Neural cell (in vitro differentiated cells): ENCODE results near the gene OR51D1. TPM values are rescaled to one million over a fixed set of nuclear protein-coding genes. Genes with fewer than 3 reads are reported as not detected.

Source experiments
- H2AFZ ChIP-seq: fragments of 200-600, 300-800 bp; sonication (generic), shearing (Covaris generic); 2 replicates; pipeline ENCODE4 v1.6.0; 2014; ENCODE audit warnings: low read depth, mild to moderate bottlenecking, antibody characterized with exemption, low read length, moderate library complexity
- H3F3A ChIP-seq: fragments of 200-600 bp; shearing (Covaris generic); 2 replicates; pipeline ENCODE4 v1.6.1; 2016; ENCODE audit warnings: mild to moderate bottlenecking, moderate library complexity, mixed read lengths, antibody characterized with exemption, low read length; ENCODE audit not compliant: insufficient read depth, poor library complexity, severe bottlenecking
- H3K27ac ChIP-seq: fragments of 200-600, 300-800 bp; sonication (generic), shearing (Covaris generic); 2 replicates; pipeline ENCODE4 v1.5.1; 2014; ENCODE audit warnings: mild to moderate bottlenecking, low read length, moderate library complexity
- H3K27me3 ChIP-seq: fragments of 300-800, 200-600 bp; sonication (generic), shearing (Covaris generic); 2 replicates; pipeline ENCODE4 v1.6.0; 2014; ENCODE audit warnings: mild to moderate bottlenecking, low read depth, low read length, moderate library complexity; ENCODE audit not compliant: insufficient read depth
- H3K36me3 ChIP-seq: fragments of 300-800, 200-600 bp; sonication (generic), shearing (Covaris generic); 2 replicates; pipeline ENCODE4 v1.5.1; 2014; ENCODE audit warnings: mild to moderate bottlenecking, antibody characterized with exemption, low read length, moderate library complexity; ENCODE audit not compliant: insufficient read depth
- H3K4me2 ChIP-seq: fragments of 300-800, 200-600 bp; sonication (generic), shearing (Covaris generic); 2 replicates; pipeline ENCODE4 v1.6.0; 2014; ENCODE audit warnings: mild to moderate bottlenecking, low read length
- H3K4me3 ChIP-seq: fragments of 300-800, 200-600 bp; sonication (generic), shearing (Covaris generic); 2 replicates; pipeline ENCODE4 v1.5.1; 2014; ENCODE audit warnings: mild to moderate bottlenecking, low read length, moderate library complexity
- H3K79me2 ChIP-seq: fragments of 200-600 bp; shearing (Covaris generic); replicated peaks from 2 replicates; pipeline ENCODE4 v1.6.0; 2014; ENCODE audit warnings: mild to moderate bottlenecking, low read length, moderate library complexity; ENCODE audit not compliant: insufficient read depth
- H3K9ac ChIP-seq: fragments of 300-800, 200-600 bp; sonication (generic), shearing (Covaris generic); 2 replicates; pipeline ENCODE4 v1.6.1; 2016; ENCODE audit warnings: mild to moderate bottlenecking, low read length, mixed read lengths
- H3K9me2 ChIP-seq: fragments of 200-600 bp; shearing (Covaris generic); 2 replicates; pipeline ENCODE4 v1.6.1; 2016; ENCODE audit warnings: mild to moderate bottlenecking, low read length, mixed read lengths; ENCODE audit not compliant: insufficient read depth
- H3K9me3 ChIP-seq: fragments of 200-600, 300-800 bp; sonication (generic), shearing (Covaris generic); 2 replicates; pipeline ENCODE4 v1.6.1; 2016; ENCODE audit warnings: mild to moderate bottlenecking, mixed run types, low read length, moderate library complexity, mixed read lengths
- H4K20me1 ChIP-seq: fragments of 200-600 bp; shearing (Covaris generic); 2 replicates; pipeline ENCODE4 v1.6.1; 2016; ENCODE audit warnings: mild to moderate bottlenecking, mixed run types; ENCODE audit not compliant: insufficient read depth
- EP300 ChIP-seq: fragments of 450-650 bp; conservative IDR thresholded peaks from 2 replicates; pipeline ENCODE4 v1.6.1; 2014; ENCODE audit warnings: antibody characterized with exemption, mild to moderate bottlenecking, moderate library complexity; ENCODE audit not compliant: poor library complexity, severe bottlenecking
- EZH2 ChIP-seq: fragments of 200-600, 300-800 bp; shearing (Covaris generic), sonication (generic); IDR thresholded peaks from 2 replicates; pipeline ENCODE4 v1.6.1; 2014; ENCODE audit warnings: antibody characterized with exemption, low read length, borderline replicate concordance, mild to moderate bottlenecking; ENCODE audit not compliant: insufficient read depth, poor library complexity, severe bottlenecking
- MXI1 ChIP-seq: fragments of 450-650 bp; conservative IDR thresholded peaks from 2 replicates; pipeline ENCODE4 v1.6.1; 2014; ENCODE audit warnings: antibody characterized with exemption, mild to moderate bottlenecking; ENCODE audit not compliant: poor library complexity, severe bottlenecking
- POLR2AphosphoS5 ChIP-seq: IDR thresholded peaks from 2 replicates; pipeline ENCODE4 v1.6.1; 2012
- RAD21 ChIP-seq: fragments of 450-650 bp; conservative IDR thresholded peaks from 2 replicates; pipeline ENCODE4 v1.6.1; 2014; ENCODE audit warnings: antibody characterized with exemption, mild to moderate bottlenecking, moderate library complexity
- REST ChIP-seq: IDR thresholded peaks from 2 replicates; pipeline ENCODE4 v1.6.1; 2012; ENCODE audit warnings: borderline replicate concordance
- SMC3 ChIP-seq: fragments of 450-650 bp; conservative IDR thresholded peaks from 2 replicates; pipeline ENCODE4 v1.6.1; 2014; ENCODE audit warnings: antibody characterized with exemption, mild to moderate bottlenecking, moderate library complexity; ENCODE audit not compliant: poor library complexity
- TAF1 ChIP-seq: IDR thresholded peaks from 2 replicates; pipeline ENCODE4 v1.6.1; 2012; ENCODE audit warnings: low read depth
- polyA plus RNA-seq: library from polyadenylated mRNA; depleted of rRNA; stranded (reverse); fragments of >200 nt; gene quantifications from 2 replicates; pipeline ENCODE4 v1.2.3, GENCODE V29; 2014
- TF ChIP-seq, protein P1 (sequence below): fragments of 450-650 bp; IDR thresholded peaks from 2 replicates; pipeline ENCODE4 v1.5.1; 2014; ENCODE audit warnings: antibody characterized with exemption, mild to moderate bottlenecking, moderate library complexity; ENCODE audit not compliant: poor library complexity, severe bottlenecking

Gene OR51D1
- polyA plus RNA-seq, 1 donor from 2014 or later: not detected

DNA sequence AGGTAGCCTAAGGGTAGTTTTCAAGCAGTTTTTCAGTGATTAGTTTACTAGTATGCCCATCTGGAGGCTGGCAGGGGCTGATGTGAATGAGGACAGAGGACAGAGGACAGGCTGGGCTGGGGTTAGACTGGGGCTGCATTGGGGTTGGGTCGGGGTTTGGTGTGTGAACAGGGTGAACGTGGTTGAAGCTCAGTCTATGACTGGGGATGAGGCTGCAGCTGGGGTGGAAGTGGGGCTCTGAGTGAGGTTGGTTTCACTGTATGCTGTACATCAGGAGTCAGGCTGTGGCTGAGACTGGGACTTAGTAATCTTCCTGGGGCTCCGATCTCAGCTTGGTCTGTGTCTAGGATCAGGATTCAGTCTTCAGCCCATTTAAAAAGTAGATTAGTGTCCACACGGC lies 7.0 kb downstream of the OR51D1 start:
- Histone ChIP-seq H3K9me2 (no peaks in the 10 kb centered on the region), H3K9me3 (no peaks in the 10 kb centered on the region), H2AFZ (no peak overlapping the region), H3K27ac (no peak overlapping the region), H3K36me3 (no peaks in the 10 kb centered on the region), H4K20me1 (no peaks in the 10 kb centered on the region), H3K27me3 (no peaks in the 10 kb centered on the region), H3K4me2 (no peak overlapping the region), H3F3A (no peaks in the 10 kb centered on the region), H3K9ac (no peak overlapping the region), H3K4me3 (no peak overlapping the region), H3K79me2 (no peaks in the 10 kb centered on the region)
- no peak for TF ChIP-seq REST
- no peak for TF ChIP-seq POLR2AphosphoS5
- TF ChIP-seq RAD21: no peak
- TF ChIP-seq TAF1: no peak
- TF ChIP-seq SMC3: no peak
- no peak for TF ChIP-seq MXI1
- TF ChIP-seq, protein P1, sequence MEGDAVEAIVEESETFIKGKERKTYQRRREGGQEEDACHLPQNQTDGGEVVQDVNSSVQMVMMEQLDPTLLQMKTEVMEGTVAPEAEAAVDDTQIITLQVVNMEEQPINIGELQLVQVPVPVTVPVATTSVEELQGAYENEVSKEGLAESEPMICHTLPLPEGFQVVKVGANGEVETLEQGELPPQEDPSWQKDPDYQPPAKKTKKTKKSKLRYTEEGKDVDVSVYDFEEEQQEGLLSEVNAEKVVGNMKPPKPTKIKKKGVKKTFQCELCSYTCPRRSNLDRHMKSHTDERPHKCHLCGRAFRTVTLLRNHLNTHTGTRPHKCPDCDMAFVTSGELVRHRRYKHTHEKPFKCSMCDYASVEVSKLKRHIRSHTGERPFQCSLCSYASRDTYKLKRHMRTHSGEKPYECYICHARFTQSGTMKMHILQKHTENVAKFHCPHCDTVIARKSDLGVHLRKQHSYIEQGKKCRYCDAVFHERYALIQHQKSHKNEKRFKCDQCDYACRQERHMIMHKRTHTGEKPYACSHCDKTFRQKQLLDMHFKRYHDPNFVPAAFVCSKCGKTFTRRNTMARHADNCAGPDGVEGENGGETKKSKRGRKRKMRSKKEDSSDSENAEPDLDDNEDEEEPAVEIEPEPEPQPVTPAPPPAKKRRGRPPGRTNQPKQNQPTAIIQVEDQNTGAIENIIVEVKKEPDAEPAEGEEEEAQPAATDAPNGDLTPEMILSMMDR: no peak
- no peak for TF ChIP-seq EZH2
- no peak for TF ChIP-seq EP300

- H3K9me2 ChIP-seq: no peaks in the 10 kb centered on the region
- no peak overlapping the region for H3K4me3 ChIP-seq
- H3K9me3 ChIP-seq: no peaks in the 10 kb centered on the region
- no peaks in the 10 kb centered on the region for H3K79me2 ChIP-seq
- no peak overlapping the region for H3K4me2 ChIP-seq
- H4K20me1 ChIP-seq: no peaks in the 10 kb centered on the region
- no peaks in the 10 kb centered on the region for H3K36me3 ChIP-seq
- no peak overlapping the region for H3K9ac ChIP-seq
- H3K27ac ChIP-seq: no peak overlapping the region
- no peak overlapping the region for H2AFZ ChIP-seq
- no peaks in the 10 kb centered on the region for H3K27me3 ChIP-seq
- TF ChIP-seq EP300 (no peak), SMC3 (no peak), REST (no peak), EZH2 (no peak), TAF1 (no peak), POLR2AphosphoS5 (no peak), MXI1 (no peak), RAD21 (no peak)
- TF ChIP-seq, protein P1: no peak
- no peaks in the 10 kb centered on the region for H3F3A ChIP-seq
Measured at GRCh38 chr11:4645974-4646373, 8.7 kb downstream of the OR51D1 start.
